Measurements from ENCODE around the gene LDLRAD4.
A peak's percentile ranks its signal among the peaks of the same experiment; 100 is the strongest.
"Not testable (repeated sequence)": the region's sequence is repeated elsewhere in the genome, so short reads cannot be mapped to it uniquely, and the experiment has no call there.

The LDLRAD4 gene

DNA sequence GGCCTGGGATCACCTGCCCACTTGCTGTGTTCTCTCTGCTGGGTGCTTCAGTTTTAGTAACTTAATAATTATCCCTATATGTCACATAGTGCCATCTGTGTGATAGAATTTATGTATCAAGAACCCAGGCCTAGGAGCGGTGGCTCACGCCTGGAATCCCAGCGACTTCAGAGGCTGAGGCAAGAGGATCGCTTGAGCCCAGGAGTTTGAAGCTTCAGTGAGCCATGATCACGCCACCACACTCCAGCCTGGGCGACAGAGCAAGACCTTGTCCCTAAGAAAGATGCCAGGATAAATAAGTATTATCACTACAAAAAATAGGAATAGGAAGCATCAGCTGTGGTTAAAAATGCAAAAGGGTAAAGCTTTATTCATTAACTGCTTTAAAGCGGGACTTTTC, 267.0 kb downstream of the LDLRAD4 start:
- no peak for DNase-seq (ENCODE audit: low read depth in 3 of 3)

DNA sequence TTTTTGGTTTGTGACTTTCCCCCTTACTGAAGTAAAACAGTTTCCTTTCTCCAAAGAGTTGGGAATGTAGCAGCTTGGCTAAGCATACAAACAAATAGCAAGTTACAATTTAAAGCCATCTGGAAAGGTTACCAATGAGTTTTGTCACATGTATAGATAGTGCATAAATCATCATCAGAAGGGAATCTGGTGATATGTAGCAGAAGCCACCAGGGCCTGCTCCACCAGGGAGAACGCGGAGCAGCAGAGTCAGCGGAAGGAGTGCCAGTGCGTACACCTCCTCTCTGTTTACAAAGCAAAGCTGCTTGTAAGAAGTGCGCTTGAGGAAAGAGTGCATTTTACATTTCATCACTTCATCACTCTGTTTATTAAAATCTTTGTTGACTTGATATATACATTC, 267.7 kb downstream of the LDLRAD4 start:
- DNase-seq (ENCODE audit: low read depth in 3 of 3) = no peak

DNA sequence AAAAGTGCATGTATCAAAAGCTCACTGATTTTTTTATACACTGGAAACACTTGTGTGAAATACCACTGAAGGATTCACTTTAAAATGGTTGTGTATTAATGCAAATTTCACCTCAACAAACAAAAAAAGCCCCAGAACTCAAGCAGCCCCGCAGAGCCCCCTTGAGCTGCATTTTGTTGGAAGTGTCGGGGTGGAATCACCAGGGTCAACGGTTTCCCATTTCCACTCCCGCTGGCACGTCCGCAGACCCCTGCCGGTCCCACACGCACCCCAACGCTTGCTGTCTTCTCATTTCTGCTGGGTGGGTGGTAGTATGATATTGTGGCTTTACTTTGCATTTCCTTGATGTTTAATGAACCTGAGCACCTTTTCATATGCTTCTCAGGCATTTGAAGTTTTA, 268.1 kb downstream of the LDLRAD4 start:
- DNase-seq (ENCODE audit: low read depth in 3 of 3) = no peak

DNA sequence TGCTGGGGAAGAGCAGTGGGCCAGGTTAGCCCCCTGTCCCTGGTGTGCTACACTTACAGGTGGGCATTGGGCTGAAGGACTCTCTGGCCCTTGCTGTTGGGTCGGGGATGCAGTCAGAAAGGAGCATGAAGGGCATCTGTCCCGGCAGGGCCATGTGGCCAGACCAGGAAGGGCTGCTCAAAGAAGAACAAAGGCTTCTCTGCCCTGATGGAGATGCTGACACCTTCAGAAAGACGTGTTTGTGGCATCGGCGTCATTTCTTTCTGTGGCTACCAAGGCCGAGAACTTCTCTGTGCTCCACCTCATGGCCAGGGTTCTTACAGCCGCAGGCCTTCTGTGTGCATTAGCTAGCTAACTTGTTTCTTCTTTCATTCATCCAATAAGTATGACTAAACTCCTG, 268.7 kb downstream of the LDLRAD4 start:
- DNase-seq (ENCODE audit: low read depth in 3 of 3) = no peak

DNA sequence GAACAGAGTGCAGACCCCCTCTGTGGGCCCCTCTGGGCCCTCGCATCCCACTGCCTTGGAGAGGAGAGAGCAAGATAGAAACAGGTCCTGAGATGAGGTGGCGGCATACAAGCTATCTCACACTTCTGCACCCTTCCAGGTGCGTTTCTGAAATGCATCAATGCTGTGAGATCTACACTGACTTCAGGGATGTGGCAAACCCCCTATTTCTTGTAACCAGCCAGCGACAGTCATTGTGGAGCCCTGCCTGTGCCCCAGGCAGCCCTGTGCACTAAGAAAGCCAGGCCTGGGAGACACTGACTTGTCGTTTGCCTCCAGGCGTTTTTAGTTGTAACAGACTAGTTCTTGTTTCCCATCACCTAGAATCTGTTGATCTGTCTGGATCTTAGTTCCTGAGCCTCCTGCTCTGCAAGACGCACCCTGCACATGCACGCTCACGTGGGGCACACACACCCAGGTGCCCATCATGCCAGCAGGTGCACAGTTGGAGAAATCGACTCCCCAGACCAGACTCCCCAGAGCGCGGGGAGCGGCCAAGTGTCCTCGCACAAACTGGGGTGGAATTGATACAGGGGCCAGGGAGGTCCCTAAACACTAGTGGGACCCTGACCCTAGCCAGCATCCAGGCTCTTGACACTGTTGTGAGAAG, 269.8 kb downstream of the LDLRAD4 start:
- no peak for DNase-seq (ENCODE audit: low read depth in 3 of 3)

DNA sequence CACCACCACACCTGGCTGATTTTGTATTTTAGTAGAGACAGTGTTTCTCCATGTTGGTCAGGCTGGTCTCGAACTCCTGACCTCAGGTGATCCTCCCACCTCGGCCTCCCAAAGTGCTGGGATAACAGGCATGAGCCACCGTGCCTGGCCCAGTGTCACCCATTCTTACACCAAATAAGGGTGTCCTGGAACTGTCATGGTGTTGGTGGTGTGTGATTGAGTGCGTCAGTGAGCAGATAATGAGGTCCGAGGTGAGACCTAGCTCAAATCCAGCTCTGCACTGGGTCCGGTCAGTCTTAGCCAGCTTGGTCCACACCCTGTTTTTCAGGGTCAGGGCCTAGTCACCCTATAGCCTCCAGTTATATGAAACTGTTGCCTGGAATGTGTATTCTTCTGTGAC, 270.7 kb downstream of the LDLRAD4 start:
- DNase-seq (ENCODE audit: low read depth in 3 of 3) = not testable (repeated sequence)

DNA sequence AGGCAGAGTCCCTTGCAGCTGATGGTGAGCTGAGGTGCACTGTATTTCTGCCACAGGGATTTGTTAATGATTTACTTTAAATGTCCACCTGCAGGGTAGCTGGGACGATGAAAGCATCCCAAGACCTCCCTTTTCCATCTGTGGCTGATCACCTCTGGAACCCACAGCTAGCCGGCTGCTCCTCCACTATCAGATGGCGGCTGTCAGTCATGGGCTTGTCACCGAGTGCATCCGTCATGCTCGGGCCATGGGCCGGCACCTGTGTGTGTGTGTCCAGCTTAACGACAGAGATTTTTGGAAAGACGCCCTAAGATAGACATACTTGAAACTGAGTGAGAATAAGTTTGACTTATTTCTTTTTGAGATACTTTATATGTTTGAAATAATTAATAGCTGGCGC, 272.6 kb downstream of the LDLRAD4 start:
- no peak for DNase-seq (ENCODE audit: low read depth in 3 of 3)

DNA sequence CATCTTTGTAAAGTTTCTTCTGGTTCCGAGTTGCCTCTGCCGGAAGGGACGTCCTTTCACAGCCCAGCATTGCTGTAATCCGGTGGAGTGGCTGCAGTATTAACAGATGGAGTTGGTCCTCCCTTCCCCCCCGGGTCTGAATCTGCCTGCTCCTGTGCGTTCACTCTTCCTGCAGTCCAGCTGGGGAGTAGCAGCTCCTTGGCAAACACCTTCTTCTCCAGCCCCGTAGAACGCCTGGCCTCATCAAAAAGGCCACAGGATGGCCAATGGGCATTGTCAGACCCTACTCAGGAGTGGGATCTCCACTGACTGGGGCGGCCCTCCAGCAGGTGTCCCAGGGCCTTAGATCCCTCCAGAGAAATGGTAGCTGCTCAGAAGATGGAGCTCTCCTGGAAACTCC, 273.8 kb downstream of the LDLRAD4 start:
- DNase-seq (ENCODE audit: low read depth in 3 of 3) = no peak

DNA sequence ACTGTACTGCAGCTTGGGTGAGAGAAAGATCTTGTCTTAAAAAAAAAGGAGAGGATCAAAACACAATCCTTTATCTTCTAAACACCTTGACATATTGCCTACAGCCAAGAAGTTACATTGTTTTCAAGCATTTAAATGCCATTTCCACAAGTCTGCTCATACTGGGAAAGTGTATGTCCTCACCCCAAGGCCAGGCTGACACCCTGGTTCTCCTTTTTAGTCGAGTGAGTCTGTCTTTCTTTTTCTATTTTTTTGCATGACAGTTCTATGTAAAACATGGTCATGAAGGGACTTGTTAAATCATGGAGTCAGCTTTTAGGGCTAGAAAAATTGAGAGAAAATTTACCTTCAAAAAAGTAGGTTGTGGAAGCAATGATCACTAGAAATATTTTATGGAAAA, 274.5 kb downstream of the LDLRAD4 start:
- no peak for DNase-seq (ENCODE audit: low read depth in 3 of 3)

DNA sequence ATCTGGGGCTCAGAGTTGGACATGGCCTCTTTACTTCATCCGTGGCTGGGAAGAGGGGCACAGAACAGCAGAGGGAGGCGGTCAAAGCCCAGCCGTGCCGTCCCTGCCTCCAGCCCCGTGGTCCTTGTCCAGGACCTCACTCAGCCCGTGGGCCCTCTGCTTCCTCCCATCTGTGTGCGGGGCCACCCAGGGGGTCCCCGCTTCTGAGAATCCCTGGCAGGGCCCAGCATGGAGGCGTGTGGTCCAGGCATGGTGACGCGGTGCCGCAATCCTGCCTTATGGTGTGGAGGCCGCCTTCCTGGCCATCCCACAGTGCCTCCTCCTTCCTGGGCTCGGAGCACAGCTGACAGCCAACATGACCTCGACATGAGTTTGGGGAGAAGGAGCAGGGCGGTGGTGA, 275.2 kb downstream of the LDLRAD4 start:
- no peak for DNase-seq (ENCODE audit: low read depth in 3 of 3)

DNA sequence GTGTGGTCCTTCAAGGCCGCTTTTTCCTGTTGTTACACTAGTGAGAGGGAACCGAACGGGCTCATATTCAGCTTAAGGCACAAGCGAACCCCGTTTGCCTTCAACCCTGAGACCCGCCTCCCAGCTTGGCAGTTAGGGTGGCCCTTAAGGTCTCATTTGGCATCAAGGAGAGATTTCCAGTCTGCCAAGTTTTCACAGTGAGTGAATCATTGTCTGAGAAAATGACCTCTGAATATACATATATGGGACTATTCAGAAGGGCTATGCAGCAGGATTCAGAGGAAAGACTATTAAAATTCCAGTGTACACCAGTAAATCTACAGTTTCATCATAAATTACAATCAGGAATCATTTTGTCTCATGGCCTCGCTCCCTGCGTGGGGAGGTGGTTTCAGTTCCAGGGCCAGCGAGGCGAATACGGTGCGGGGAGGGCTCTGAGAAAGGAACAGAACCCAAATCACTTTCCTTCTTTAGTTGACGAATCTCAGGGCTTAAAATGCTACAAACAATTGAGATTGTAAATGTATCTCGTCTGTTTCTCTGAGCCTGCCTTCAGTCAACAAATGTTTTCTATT, 276.4 kb downstream of the LDLRAD4 start:
- no peak for DNase-seq (ENCODE audit: low read depth in 3 of 3)

DNA sequence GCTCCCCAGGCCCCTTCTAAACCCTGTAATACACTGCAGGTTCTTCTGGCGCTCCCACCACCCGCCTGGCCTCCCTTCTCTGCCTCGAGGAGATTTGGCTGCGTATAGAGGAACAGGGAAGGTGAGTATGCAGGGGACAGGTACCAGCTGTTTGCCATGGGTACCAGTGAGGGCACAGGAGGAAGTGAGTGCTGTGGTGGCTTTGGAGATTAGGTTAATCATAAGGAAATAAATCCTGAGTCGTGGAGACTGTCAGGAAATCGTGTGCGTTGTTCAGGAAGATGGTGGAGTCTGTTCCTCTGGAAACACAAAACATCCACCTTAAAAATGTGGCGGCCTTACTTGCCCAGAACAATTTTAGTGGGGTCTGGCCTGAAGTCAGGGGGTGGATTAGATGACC, 277.4 kb downstream of the LDLRAD4 start:
- DNase-seq (ENCODE audit: low read depth in 3 of 3) = no peak

DNA sequence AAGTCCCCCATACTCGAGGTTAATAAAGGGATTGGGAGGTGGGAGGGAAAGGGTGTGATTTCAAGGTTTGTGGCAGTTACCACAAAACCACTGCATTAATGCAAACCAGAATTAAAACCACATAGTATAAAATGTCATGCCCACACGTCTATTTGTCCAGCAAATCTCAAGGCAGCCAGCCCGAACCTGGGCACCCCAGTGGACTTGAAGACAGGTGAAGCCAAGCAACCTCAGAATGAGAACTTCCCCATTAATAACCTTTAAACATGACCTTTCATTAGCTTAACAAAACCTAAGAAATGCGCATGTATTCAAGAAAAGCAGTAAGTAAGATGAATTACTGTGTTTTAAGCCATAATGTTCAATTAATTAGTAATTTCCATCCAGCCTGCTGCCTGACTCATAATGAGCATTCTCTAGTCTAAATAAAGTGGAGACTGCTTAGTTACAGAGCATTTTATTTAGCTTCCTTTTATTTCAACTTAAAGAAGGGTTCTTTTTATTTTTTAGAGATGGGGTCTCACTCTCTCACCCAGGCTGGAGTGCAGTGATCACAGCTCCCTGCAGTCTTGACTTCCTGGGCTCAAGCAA, 278.2 kb downstream of the LDLRAD4 start:
- no peak for DNase-seq (ENCODE audit: low read depth in 3 of 3)

DNA sequence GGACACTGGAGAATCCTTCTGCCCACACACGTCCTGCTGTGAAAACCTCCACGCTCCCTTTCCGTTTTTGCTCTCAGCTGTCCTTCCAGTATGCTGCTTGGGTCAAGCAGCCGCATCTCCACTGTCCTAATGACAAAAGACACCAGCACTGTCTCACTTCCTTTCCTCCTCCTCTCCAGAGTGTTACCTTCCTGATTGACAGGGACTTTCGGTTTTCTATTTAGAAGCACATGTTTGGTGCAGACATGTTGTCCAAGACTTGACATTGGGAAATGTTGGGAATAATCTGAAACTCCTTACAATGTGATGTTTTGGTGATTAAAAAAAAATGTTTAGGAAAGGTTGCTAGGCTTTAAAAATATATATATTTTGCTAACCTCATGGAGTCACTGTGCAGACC, 281.2 kb downstream of the LDLRAD4 start:
- DNase-seq (ENCODE audit: low read depth in 3 of 3) = no peak

DNA sequence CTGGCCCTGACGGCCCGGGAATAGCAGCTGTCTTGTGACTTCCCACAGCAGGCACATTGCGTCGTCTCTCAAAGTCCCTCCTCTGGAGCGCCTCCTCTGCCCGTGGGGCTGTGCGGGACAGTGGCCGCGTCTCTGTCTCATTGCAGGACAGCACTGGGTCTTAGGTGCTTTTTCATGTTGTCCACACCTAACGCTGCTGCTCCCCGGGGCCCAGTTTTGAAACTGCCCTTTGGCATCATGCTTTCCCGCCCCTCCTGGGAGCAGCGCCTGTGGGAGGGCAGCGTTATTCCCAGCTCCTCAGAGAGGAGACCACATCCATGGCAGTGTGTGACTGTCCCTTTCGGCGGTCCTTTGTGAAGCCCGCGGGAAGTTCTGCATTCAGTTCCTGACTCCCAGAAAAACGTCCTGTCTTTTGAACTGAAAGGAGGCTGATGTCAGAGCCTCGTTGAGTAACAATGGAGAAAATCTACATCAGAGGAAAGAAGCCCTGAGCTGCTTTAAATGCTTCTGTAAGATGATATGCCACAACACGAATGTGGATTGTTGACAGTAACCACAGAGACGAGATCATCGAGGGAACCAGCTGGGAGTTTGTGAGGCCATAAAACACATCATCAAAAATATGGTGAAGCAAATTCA, 281.8 kb downstream of the LDLRAD4 start:
- DNase-seq (ENCODE audit: low read depth in 3 of 3) = no peak

DNA sequence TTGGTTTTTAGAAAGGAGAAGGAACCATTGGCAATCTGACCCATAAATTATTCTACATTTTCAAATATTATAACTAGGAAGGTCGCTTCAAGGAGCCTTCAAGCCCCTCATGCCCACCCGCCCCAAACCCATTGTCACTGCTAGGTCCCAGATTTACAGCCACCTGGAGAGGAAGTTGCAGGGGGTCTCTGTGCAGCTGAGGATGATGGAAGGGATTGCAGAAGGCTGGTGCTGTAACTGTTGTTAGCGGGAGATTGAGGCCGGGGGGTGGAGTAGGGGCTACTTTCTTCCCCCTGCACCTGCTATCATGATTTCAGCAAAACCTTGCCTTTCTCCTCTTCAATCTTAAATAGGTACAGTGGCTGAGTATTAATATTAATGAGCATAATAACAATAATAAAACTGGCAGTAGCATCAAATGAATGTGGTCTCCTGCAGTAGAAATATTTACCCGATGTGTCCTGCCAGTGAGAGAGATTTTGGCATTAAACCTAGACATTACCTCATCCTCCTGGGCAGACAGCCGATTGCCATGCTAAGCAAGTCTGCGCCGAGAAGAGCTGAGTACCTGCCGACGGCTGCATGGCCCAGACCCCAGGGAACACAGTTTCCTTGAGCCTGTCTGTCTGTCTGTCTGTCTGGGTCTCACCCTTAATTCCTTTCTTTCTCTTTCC, 282.4 kb downstream of the LDLRAD4 start:
- DNase-seq (ENCODE audit: low read depth in 3 of 3) = no peak

DNA sequence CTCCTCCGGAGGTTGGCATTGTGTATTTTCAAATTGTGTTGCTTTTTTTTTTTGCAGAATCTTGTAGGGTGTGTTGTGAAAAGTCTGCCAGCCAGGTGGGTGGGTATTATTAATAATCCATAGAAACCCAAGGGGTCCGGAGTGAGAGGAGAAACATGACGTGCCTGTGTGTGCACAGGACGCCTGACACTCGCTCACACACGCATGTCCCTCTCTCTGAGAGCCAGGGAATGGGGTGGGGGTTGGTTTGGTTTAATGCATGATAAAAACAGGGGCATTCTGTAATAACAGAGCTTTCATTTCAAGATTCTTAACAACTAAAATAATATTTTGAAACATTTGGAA, 283.0 kb downstream of the LDLRAD4 start:
- no peak for DNase-seq (ENCODE audit: low read depth in 3 of 3)

DNA sequence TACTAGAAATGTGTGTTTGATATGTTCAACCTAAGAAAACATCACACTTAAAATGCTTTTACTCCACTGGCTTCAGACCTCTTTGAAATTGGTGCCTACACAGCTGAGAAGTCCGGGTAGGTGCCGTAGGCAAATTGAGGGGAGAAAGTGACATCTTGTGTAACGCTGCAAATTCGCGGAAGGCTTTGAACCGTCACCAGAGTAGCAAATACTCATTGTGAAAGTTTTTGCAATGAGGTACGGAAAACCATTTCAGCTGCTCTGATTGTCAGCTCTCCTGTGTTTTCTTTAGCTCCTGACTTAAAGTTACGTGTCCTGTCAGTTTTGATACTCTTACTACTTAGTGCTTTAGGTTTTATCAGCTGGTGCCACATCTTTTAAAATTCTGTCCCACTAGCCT, 283.3 kb downstream of the LDLRAD4 start:
- peak; percentile 8 to 38 (median 9) for DNase-seq (ENCODE audit: low read depth in 3 of 3)

DNA sequence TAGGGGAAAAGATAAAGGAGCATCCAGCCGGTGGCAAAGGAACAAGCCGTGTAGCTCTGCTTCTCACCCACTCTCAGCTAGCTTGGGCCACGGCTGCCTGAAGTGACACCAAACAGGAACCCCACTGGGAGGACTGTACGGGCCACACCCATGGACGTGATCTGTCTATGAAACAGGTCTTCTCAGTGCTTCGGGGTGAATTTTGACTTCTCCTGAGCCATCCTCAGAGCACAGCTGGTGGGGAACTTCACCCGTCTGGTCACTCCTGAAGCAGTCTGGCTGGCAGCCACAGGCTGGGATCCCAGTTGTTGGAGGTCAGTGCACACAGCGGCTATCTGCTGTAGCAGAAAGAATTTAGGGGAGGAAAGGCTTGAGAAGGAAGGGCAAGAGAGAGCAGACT, 284.0 kb downstream of the LDLRAD4 start:
- no peak for DNase-seq (ENCODE audit: low read depth in 3 of 3)

DNA sequence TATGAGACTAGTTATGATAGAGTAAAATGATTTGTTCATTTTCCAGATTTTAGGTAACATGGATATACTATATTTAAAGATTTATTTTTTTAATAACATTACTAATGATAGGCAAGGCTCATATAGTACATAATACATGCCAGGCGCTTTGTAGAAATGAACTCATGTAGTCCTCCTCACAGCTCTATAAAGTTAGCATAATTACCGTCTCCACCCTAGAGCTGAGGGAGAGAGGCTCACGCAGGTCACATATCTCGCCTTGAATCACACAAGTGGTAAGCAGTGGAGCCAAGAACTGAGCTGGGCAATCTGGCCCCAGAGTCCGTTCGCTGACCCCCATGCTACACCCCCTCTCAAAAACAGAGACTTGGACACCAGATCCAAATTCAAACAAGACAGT, 285.3 kb downstream of the LDLRAD4 start:
- DNase-seq (ENCODE audit: low read depth in 3 of 3) = no peak

DNA sequence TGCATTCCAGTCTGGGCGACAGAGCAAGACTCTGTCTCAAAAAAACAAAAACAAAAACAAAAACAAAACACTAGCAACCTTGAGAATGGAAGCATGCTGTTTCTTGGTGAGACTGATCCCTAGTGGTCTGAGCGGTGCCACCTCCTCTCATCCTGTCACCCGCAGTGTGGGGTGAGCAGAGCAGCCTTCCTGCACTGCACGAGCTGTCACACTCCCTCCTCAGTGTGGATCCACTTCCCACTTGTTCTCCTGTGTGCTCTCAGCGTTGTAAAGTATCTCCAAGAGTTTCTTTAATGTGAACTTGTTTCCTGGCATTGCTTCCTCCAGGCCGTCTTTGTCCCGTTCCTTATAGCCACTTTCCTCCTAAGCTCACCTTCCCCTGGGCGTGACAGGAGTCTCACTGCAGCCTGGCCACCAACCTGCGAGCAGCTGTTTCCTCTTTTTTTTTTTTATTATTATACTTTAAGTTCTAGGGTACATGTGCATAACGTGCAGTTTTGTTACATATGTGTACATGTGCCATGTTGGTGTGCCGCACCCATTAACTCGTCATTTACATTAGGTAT, 287.3 kb downstream of the LDLRAD4 start:
- DNase-seq (ENCODE audit: low read depth in 3 of 3) = no peak

DNA sequence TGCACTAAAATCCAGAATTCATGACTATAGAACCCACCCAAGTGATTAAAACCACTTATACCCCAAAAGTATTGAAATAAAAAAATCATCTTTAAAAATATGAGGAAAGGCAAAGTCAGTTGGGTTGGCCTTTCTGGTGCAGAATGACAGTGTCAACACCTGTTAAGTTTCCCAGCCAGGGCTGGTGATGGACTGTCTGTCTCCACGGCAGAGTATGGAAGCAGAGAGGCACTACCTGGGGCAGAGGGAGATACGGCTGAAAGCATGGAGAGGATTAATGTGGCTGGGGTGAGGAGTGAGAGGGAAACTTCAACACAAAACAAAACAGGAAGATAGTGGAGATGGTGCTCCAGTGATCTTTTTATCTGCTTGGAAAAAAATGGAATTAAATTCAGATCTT, 292.0 kb downstream of the LDLRAD4 start:
- no peak for DNase-seq (ENCODE audit: low read depth in 3 of 3)
